ENCODE measurements around the gene LFNG. TPM values are rescaled to one million over a fixed set of nuclear protein-coding genes. Genes with fewer than 3 reads are reported as not detected.
A peak's percentile ranks its signal among the peaks of the same experiment; 100 is the strongest.

LFNG gene
- total RNA-seq, 3 donors from 2014 or later (not counting 1 experiment from before 2014, with no cell fraction given), result 140 to 191 (median 176) TPM

DNA sequence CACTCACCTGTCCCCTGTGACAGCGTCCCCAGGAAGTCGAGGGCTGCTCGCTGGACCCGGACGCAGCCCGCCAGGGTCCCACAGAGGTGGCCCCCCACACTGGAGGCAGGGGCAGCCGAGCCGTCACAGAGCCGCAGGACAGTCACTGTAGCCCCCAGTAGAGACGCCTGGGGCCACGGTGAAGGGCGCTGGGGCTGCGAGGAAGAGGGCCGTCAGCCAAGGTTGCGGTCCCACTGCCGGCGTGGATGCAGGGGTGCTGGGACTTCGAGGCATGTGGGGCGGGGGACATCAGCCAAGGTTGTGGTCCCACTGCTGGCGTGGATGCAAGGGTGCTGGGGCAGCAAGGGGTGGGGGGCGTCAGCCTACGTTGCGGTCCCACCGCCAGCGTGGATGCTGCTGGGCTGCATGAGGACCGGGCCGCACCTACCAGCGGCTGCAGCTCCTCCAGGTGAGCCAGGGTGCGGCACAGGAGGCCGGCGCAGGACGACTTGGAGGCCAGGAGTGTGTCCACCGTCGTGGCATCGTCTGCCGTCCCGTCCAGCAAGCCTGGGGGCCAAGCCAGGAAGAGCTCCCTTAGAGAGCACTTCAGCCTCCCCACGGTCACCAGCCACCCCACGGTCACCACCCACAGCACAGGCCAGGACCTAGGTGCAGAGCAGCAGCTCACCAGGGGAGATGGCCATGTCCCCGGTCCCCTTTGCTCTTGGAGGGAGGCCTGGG lies 21.9 kb downstream of the LFNG start:
- Histone ChIP-seq H3K36me3 (ENCODE audit: control insufficient read depth, insufficient read depth, low read length) (peaks cover 52% of the 10 kb centered on the region), H3K4me1 (ENCODE audit: control insufficient read depth, insufficient read depth, low read length) (peaks cover 5% of the 10 kb centered on the region), H3K4me3 (ENCODE audit: low read length) (no peak overlapping the region), H3K27me3 (ENCODE audit: control insufficient read depth, insufficient read depth, low read length) (no peaks in the 10 kb centered on the region), H3K27ac (ENCODE audit: low read length) (no peak overlapping the region), H3K9me3 (ENCODE audit: control insufficient read depth, insufficient read depth, low read length) (no peaks in the 10 kb centered on the region)
- no peak overlapping the region for H3K27ac Mint-ChIP-seq
- no peaks in the 10 kb centered on the region for H3K36me3 Mint-ChIP-seq
- 98% methylated on average over 40 of the region's 40 CpGs for WGBS (ENCODE audit: insufficient coverage)
- H3K4me1 Mint-ChIP-seq, result no peaks in the 10 kb centered on the region
- ATAC-seq (no peak), DNase-seq (no peak)
- no peaks in the 10 kb centered on the region for H3K27me3 Mint-ChIP-seq (ENCODE audit: low read depth in 2 of 2)
- H3K9me3 Mint-ChIP-seq, result no peaks in the 10 kb centered on the region
- H3K4me3 Mint-ChIP-seq, result no peak overlapping the region
- intact Hi-C loops (cut with micrococcal nuclease), result no loop called here
- TF ChIP-seq, protein P1, sequence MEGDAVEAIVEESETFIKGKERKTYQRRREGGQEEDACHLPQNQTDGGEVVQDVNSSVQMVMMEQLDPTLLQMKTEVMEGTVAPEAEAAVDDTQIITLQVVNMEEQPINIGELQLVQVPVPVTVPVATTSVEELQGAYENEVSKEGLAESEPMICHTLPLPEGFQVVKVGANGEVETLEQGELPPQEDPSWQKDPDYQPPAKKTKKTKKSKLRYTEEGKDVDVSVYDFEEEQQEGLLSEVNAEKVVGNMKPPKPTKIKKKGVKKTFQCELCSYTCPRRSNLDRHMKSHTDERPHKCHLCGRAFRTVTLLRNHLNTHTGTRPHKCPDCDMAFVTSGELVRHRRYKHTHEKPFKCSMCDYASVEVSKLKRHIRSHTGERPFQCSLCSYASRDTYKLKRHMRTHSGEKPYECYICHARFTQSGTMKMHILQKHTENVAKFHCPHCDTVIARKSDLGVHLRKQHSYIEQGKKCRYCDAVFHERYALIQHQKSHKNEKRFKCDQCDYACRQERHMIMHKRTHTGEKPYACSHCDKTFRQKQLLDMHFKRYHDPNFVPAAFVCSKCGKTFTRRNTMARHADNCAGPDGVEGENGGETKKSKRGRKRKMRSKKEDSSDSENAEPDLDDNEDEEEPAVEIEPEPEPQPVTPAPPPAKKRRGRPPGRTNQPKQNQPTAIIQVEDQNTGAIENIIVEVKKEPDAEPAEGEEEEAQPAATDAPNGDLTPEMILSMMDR (IDR thresholded peaks at IDR 0.05), result no peak

DNA sequence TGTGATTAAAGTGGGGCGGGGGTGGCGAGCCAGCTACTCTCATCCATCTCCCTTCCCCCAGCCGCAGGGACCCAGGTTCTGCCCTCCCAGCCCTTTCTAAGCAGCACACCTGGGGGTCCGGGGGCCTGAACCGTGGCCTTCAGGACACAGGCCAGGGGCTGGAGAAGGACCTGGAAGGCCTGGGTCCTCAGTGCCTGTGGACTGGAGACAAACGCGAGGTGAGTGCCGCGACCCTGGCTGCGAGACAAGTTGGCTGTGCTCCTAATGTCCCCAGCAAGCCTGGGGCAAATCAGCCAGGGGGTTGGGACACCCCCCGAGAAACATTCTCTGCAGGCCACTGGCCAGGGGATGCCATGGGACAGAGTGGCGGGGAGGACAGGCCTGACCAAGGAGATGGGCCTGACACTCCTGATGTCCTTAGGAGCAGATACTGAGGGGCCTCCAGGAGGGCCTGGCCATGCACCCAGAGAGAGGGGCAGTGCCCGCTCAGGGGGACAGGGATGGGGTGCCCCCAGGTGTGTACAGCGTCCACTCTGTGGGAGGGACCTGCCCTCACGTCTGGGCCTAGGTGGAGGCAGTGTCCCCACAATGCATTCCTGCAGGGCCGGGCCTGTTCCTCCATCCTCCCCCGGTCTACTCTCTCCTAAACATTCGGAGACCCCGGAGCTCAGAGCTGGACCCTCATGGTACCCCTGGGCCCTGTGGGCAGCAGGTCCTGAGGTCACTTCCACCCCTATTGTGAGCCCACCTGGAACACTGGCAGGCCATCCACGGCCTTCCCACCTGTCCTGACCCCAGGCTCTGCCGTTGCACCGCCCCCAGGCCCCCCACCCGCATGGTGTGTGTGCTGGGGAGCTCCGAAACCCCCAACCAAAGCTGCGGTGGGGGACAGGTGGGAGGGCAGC lies 22.7 kb downstream of the LFNG start:
- Histone ChIP-seq H3K4me1 (ENCODE audit: control insufficient read depth, insufficient read depth, low read length) (peaks cover 5% of the 10 kb centered on the region), H3K27ac (ENCODE audit: low read length) (no peak overlapping the region), H3K27me3 (ENCODE audit: control insufficient read depth, insufficient read depth, low read length) (no peaks in the 10 kb centered on the region), H3K4me3 (ENCODE audit: low read length) (no peak overlapping the region), H3K9me3 (ENCODE audit: control insufficient read depth, insufficient read depth, low read length) (no peaks in the 10 kb centered on the region), H3K36me3 (ENCODE audit: control insufficient read depth, insufficient read depth, low read length) (peaks cover 60% of the 10 kb centered on the region)
- H3K36me3 Mint-ChIP-seq, result no peaks in the 10 kb centered on the region
- H3K27me3 Mint-ChIP-seq (ENCODE audit: low read depth in 2 of 2), result no peaks in the 10 kb centered on the region
- no peak overlapping the region for H3K4me3 Mint-ChIP-seq
- no peak overlapping the region for H3K27ac Mint-ChIP-seq
- DNase-seq (no peak), ATAC-seq (no peak)
- TF ChIP-seq, protein P1 (IDR thresholded peaks at IDR 0.05), result no peak
- WGBS (ENCODE audit: insufficient coverage), result 96% methylated on average over 25 of the region's 25 CpGs
- no peaks in the 10 kb centered on the region for H3K9me3 Mint-ChIP-seq
- intact Hi-C loops (cut with micrococcal nuclease), result no loop called here
- H3K4me1 Mint-ChIP-seq, result no peaks in the 10 kb centered on the region

DNA sequence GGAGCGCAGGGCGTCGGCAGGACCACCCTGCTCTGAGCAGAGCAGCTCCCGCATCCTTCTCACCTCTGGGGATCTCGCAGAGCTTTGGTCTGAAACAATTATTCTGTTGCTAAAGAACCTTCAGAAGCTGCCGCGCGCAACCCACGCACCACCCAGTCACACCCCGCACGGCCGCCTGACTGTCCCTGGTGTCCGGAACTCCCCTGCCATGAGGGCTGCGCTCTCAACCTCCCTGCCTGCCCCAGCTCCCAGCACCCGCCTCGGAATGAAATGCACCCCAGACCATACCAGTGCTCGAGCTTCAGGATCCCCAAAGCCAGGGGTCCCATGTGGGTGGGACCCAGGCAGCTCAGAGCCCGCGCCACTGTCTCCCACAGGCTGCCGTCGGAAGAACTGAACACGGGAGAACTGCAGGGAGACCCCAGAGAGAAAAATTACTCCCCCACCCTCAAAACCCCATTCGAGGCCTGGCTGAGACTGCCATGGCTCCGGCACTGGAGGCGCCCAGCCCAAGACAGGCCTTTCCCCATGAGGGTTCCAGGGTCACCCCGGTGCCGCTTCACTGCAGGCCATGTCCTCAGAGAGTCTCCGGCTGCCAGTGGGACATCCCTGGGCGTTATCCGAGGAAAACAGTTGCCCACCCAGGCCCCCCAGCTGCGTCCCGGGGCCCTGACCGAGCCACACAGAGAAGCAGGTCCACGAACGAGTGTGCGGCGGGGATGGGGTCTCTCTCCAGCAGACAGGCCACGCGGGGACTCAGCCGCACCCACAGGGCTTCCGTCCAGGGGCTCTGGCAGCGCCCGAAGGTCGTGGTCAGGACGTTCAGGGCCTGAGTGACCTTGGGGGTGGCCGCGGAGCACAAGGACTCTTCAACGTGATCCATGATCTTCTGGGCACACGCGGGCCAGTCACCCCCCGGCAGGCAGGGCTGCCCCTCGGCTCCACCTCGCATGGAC lies 23.6 kb downstream of the LFNG start:
- Histone ChIP-seq H3K27me3 (ENCODE audit: control insufficient read depth, insufficient read depth, low read length) (no peaks in the 10 kb centered on the region), H3K9me3 (ENCODE audit: control insufficient read depth, insufficient read depth, low read length) (no peaks in the 10 kb centered on the region), H3K27ac (ENCODE audit: low read length) (no peak overlapping the region), H3K4me3 (ENCODE audit: low read length) (no peak overlapping the region), H3K36me3 (ENCODE audit: control insufficient read depth, insufficient read depth, low read length) (peaks cover 62% of the 10 kb centered on the region), H3K4me1 (ENCODE audit: control insufficient read depth, insufficient read depth, low read length) (peaks cover 5% of the 10 kb centered on the region)
- WGBS (ENCODE audit: insufficient coverage), result 96% methylated on average over 53 of the region's 53 CpGs
- DNase-seq, result no peak
- Mint-ChIP-seq H3K4me3 (no peak overlapping the region), H3K9me3 (no peaks in the 10 kb centered on the region), H3K4me1 (no peaks in the 10 kb centered on the region), H3K27me3 (ENCODE audit: low read depth in 2 of 2) (no peaks in the 10 kb centered on the region), H3K27ac (peak overlapping the region in 1 of 2 donors; percentile 23), H3K36me3 (no peaks in the 10 kb centered on the region)
- TF ChIP-seq, protein P1 (IDR thresholded peaks at IDR 0.05), result no peak
- intact Hi-C loops (cut with micrococcal nuclease), result no loop called here
- no peak for ATAC-seq

Data from natural killer cell (primary cell).